Esophagus muscularis mucosa (tissue), 4 donors: ENCODE results near the gene CLIC3. TPM values are rescaled to one million over a fixed set of nuclear protein-coding genes. Genes with fewer than 3 reads are reported as not detected.

Source experiments
- DNase-seq: peaks from one replicate; pipeline ENCODE4 v3.0.0-alpha.2; 2017; ENCODE audit errors: extremely low spot score
- H3K27ac ChIP-seq, 4 donors: fragments of 200-600 bp; sonication (generic); replicated peaks in 1 of 4; 1 replicate in 3 of 4; 2 replicates in 1 of 4; pipeline ENCODE4 v1.5.1; 2016 to 2019; ENCODE audit warnings: mild to moderate bottlenecking in 1 of 4
- H3K27me3 ChIP-seq, 4 donors: fragments of 200-600 bp; sonication (generic); one replicate each; pipeline versions ENCODE4 v1.5.1 to v1.6.0; 2016 to 2019
- H3K36me3 ChIP-seq, 4 donors: fragments of 200-600 bp; sonication (generic); one replicate each; pipeline ENCODE4 v1.5.1; 2016 to 2019
- H3K4me1 ChIP-seq, 4 donors: fragments of 200-600 bp; sonication (generic); one replicate each; pipeline ENCODE4 v1.5.1; 2016 to 2019
- H3K4me3 ChIP-seq, 4 donors: fragments of 200-600 bp; sonication (generic); 1 replicate in 2 of 4; 2 replicates in 2 of 4; pipeline ENCODE4 v1.5.1; 2016 to 2019; ENCODE audit warnings: mild to moderate bottlenecking in 4 of 4, moderate library complexity in 1 of 4
- H3K9me3 ChIP-seq, 4 donors: fragments of 200-600 bp; sonication (generic); 1 replicate in 3 of 4; 2 replicates in 1 of 4; pipeline ENCODE4 v1.5.1; 2016 to 2019
- EP300 ChIP-seq: sonication (generic); formaldehyde crosslinking; IDR thresholded peaks from one replicate; pipeline ENCODE4 v1.6.1; 2017; ENCODE audit warnings: antibody characterized with exemption
- POLR2A ChIP-seq: fragments of 450-650 bp; IDR thresholded peaks from one replicate; pipeline ENCODE4 v1.6.1; 2017; ENCODE audit warnings: antibody characterized with exemption, moderate library complexity, mild to moderate bottlenecking, low read depth
- POLR2AphosphoS5 ChIP-seq, 2 donors: sonication (generic); formaldehyde crosslinking; IDR thresholded peaks; one replicate each; pipeline ENCODE4 v1.6.1; 2017; ENCODE audit warnings: antibody characterized with exemption in 2 of 2
- WGBS: methylation state at CpG from one replicate; pipeline ENCODE4 v1.1.5; 2018; 5-methylcytosine and 5-hydroxymethylcytosine counted together
- intact Hi-C: fragments of 100-400 bp; cut with DNase I; formaldehyde crosslinking; loops from one replicate; pipeline ENCODE4 v1.15.1; 2023
- total RNA-seq, 4 donors: library from RNA; depleted of rRNA; stranded (reverse); fragments of >200 nt; gene quantifications; one replicate each; pipeline versions ENCODE4 v1.1.0 to v1.2.1, GENCODE V29; 2016
- TF ChIP-seq, protein P1 (sequence below), 3 experiments: fragments of 200-600 bp in 2 of 3; fragments of 450-650 bp in 1 of 3; sonication (generic) in 2 of 3; IDR thresholded peaks; one replicate each; pipeline ENCODE4 v1.5.1; 2017 to 2019; ENCODE audit warnings: antibody characterized with exemption in 3 of 3, mild to moderate bottlenecking in 2 of 3, moderate library complexity in 1 of 3

The CLIC3 gene
- total RNA-seq, 4 donors from 2014 or later, result 1.4 to 2.5 TPM; not detected in 2

DNA sequence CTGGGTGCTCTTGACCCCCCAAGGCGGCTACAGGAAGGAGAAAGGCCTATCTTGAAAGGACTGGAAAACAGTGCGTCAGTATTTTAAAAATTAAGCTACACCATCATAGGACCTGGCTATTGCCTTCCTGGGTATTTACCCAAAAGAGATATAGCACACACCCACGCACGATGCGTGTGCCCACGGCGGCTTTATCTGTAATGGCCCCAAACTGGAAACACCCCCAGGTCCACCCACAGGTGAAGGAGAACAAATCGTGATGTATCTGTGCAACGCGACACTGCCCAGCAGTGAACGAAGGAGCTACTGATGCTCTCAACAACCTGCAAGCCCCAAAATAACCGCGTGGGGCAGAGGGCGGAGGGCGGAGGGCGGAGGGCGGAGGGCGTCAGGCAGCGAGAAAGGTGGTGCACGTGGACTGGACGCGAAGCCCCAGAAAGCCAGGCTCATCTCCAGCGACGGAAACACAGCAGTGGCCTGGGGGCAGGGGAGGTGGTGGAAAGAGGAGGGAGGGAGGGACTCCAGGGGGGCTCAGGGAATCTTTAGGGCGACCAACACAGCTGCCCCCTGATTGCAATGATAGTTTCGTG, 31.4 kb downstream of the CLIC3 start:
- Histone ChIP-seq H3K36me3 (no peaks in the 10 kb centered on the region), H3K27me3 (peaks cover 0 to 45% (median 0%) of the 10 kb centered on the region in 4 donors), H3K9me3 (no peaks in the 10 kb centered on the region), H3K27ac (no peak overlapping the region), H3K4me1 (peaks cover 10 to 25% (median 20%) of the 10 kb centered on the region in 4 donors), H3K4me3 (no peak overlapping the region)
- DNase-seq, result no peak
- WGBS, result 90% methylated on average over 26 of the region's 26 CpGs
- intact Hi-C loops, result no loop called here
- TF ChIP-seq POLR2A (no peak), POLR2AphosphoS5 (IDR thresholded peaks at IDR 0.05) (no peak), EP300 (no peak)
- TF ChIP-seq, protein P1, sequence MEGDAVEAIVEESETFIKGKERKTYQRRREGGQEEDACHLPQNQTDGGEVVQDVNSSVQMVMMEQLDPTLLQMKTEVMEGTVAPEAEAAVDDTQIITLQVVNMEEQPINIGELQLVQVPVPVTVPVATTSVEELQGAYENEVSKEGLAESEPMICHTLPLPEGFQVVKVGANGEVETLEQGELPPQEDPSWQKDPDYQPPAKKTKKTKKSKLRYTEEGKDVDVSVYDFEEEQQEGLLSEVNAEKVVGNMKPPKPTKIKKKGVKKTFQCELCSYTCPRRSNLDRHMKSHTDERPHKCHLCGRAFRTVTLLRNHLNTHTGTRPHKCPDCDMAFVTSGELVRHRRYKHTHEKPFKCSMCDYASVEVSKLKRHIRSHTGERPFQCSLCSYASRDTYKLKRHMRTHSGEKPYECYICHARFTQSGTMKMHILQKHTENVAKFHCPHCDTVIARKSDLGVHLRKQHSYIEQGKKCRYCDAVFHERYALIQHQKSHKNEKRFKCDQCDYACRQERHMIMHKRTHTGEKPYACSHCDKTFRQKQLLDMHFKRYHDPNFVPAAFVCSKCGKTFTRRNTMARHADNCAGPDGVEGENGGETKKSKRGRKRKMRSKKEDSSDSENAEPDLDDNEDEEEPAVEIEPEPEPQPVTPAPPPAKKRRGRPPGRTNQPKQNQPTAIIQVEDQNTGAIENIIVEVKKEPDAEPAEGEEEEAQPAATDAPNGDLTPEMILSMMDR (IDR thresholded peaks at IDR 0.05), result no peak

DNA sequence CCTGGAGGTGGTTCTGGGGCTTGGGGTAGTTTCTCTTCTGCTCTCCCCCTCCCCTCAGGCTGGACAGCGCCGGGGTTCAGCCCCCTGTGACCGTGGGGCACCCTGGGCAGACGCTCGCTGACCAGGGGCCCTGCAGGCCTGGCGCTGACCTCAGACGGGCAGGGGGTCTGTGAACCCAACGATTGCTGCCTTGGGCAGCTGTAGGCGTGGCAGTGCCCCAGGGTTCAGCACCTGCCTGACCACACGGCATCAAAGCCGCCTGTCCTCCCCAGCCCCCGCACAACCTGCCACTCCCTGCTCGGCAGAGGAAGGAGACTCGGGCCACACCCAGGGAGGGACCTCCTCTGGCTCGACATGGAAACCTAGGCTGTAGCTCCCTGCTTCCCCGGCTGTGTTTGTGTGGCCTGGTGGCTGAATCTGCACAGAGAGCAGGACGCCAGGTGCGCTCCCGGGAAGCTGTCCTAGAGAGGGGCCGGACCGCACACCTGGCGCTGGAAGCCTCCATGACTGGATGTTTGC, 32.1 kb downstream of the CLIC3 start:
- H3K27ac ChIP-seq, result no peak overlapping the region
- TF ChIP-seq, protein P1 (IDR thresholded peaks at IDR 0.05), result no peak
- TF ChIP-seq POLR2AphosphoS5 (IDR thresholded peaks at IDR 0.05) (no peak), EP300 (no peak)
- intact Hi-C loops, result no loop called here
- no peak overlapping the region for H3K4me3 ChIP-seq
- peaks cover 0 to 45% (median 0%) of the 10 kb centered on the region in 4 donors for H3K27me3 ChIP-seq
- H3K36me3 ChIP-seq, result no peaks in the 10 kb centered on the region
- no peaks in the 10 kb centered on the region for H3K9me3 ChIP-seq
- H3K4me1 ChIP-seq, result peaks cover 10 to 25% (median 20%) of the 10 kb centered on the region in 4 donors
- 63% methylated on average over 6 of the region's 22 CpGs for WGBS
- no peak for DNase-seq

DNA sequence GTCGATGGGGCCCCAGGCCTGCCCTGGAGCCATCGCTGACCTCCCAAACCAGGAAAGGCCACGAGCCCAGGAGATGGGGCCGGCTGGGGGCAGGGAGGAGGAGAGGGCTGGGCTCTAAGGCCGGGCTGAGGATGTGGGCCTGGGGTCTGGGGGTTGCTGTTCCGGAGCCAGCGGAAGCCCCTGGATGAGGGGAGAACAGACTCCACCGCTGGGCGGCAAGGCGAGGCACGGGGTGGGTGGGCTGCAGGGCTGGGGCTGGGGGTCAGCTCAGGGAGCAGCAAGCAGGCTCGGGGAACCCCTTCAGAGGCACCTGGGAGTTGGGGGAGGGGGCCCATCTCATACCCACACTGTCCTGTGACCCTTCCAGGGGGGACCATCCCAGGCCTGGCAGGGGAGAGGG, 32.6 kb downstream of the CLIC3 start:
- Histone ChIP-seq H3K27me3 (peaks cover 0 to 45% (median 0%) of the 10 kb centered on the region in 4 donors), H3K9me3 (no peaks in the 10 kb centered on the region), H3K36me3 (no peaks in the 10 kb centered on the region), H3K4me1 (peaks cover 10 to 25% (median 20%) of the 10 kb centered on the region in 4 donors), H3K27ac (no peak overlapping the region), H3K4me3 (no peak overlapping the region)
- WGBS, result no CpG with 5 or more reads among the region's 12 CpGs
- no peak for TF ChIP-seq POLR2A
- TF ChIP-seq, protein P1 (IDR thresholded peaks at IDR 0.05), result no peak
- no peak for DNase-seq
- intact Hi-C loops, result no loop called here

DNA sequence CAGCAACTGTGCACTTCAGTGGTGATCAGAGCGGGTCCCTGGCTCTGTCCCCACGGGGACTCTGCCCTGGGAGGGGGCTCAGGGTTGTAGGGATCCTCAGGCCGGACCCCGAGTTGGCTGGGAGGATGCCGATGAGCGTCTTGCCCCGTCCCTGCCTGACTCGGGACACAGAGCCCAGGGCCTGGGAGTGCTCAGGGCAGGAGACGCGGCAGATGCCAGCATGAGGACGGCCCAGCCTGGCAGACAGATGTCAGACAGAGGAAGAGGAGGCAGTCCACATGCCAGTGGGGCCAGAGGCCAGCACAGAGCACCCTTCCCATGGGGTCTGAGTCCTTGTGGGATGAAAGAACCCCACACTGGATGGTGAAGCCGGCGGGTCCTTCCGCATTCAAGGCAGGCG, 33.0 kb downstream of the CLIC3 start:
- no peak overlapping the region for H3K4me3 ChIP-seq
- 87% methylated on average over 9 of the region's 15 CpGs for WGBS
- H3K27ac ChIP-seq, result no peak overlapping the region
- TF ChIP-seq, protein P1 (IDR thresholded peaks at IDR 0.05), result no peak
- H3K27me3 ChIP-seq, result peaks cover 0 to 43% (median 0%) of the 10 kb centered on the region in 4 donors
- intact Hi-C loops, result no loop called here
- peaks cover 10 to 25% (median 20%) of the 10 kb centered on the region in 4 donors for H3K4me1 ChIP-seq
- no peaks in the 10 kb centered on the region for H3K9me3 ChIP-seq
- DNase-seq, result no peak
- H3K36me3 ChIP-seq, result no peaks in the 10 kb centered on the region
